ENCODE results near the gene C17orf75. TPM values are rescaled to one million over a fixed set of nuclear protein-coding genes. Genes with fewer than 3 reads are reported as not detected.

Gene C17orf75
- total RNA-seq, 1 experiment from 2014 or later, result 22.5 TPM

DNA sequence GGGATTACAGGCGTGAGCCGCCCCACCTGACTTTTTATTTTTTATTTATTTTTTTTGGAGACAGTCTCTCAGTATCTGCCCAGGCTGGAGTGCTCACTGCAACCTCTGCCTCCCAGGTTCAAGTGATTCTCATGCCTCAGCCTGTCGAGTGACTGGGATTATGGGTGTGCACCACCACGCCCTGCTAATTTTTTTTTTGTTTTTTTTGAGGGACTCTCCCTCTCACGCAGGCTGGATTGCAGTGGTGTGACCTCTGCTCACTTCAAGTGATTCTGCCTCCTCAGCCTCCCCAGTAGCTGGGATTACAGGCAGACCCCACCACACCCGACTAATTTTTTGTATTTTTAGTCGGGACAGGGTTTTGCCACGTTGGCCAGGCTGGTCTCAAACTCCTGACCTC, 15.6 kb upstream of the C17orf75 start:
- ChIA-PET POLR2A (no interaction called here), CTCF (no interaction called here), RAD21 (ENCODE audit: low non-redundant PET in 1 of 2, low total read pairs in 2 of 2, uncharacterized antibody in 2 of 2, unreplicated experiment in 2 of 2) (no interaction called here)
- Histone ChIP-seq H2AFZ (ENCODE audit: low read depth, low read length, poor library complexity, severe bottlenecking) (no peak overlapping the region), H3K9me3 (ENCODE audit: control insufficient read depth in 1 of 2, insufficient read depth in 1 of 2, low read depth in 1 of 2, low read length in 2 of 2) (no peaks in the 10 kb centered on the region), H4K20me1 (ENCODE audit: insufficient read depth) (peaks cover 55% of the 10 kb centered on the region; the same call in 1 of the 2 replicates), H3K79me2 (ENCODE audit: insufficient read depth, low read length) (peaks cover 100% of the 10 kb centered on the region), H3K4me2 (ENCODE audit: low read length) (no peak overlapping the region), H3K27me3 (ENCODE audit: insufficient read depth, low read length) (no peaks in the 10 kb centered on the region), H3K36me3 (ENCODE audit: control insufficient read depth in 1 of 2, insufficient read depth in 2 of 2, low read length in 2 of 2) (peaks cover 61 to 78% of the 10 kb centered on the region in 2 experiments), H3K9me2 (ENCODE audit: insufficient read depth) (no peaks in the 10 kb centered on the region), H3K4me3 (replicated peaks in 1 of 2; ENCODE audit: low read depth in 1 of 2, low read length in 2 of 2) (no peak overlapping the region), H3K27ac (ENCODE audit: low read depth, low read length) (no peak overlapping the region), H3K4me1 (ENCODE audit: control insufficient read depth in 1 of 2, insufficient read depth in 2 of 2, low read length in 2 of 2) (0 out of 4 replicates have a peak, but pooled peaks cover 0 to 1% of the 10 kb centered on the region in 2 experiments), H3K9ac (ENCODE audit: low read length) (no peak overlapping the region)
- BruUV-seq (replicated peaks), result no TSS peak
- intact Hi-C loops (cut with micrococcal nuclease), result no loop called here
- ATAC-seq, result no peak
- no peak for TF ChIP-seq ZFX (IDR thresholded peaks at IDR 0.05)
- no peak for TF ChIP-seq POLR2AphosphoS5 (IDR thresholded peaks at IDR 0.05; ENCODE audit: low read depth, low read length)
- TF ChIP-seq, protein P1, sequence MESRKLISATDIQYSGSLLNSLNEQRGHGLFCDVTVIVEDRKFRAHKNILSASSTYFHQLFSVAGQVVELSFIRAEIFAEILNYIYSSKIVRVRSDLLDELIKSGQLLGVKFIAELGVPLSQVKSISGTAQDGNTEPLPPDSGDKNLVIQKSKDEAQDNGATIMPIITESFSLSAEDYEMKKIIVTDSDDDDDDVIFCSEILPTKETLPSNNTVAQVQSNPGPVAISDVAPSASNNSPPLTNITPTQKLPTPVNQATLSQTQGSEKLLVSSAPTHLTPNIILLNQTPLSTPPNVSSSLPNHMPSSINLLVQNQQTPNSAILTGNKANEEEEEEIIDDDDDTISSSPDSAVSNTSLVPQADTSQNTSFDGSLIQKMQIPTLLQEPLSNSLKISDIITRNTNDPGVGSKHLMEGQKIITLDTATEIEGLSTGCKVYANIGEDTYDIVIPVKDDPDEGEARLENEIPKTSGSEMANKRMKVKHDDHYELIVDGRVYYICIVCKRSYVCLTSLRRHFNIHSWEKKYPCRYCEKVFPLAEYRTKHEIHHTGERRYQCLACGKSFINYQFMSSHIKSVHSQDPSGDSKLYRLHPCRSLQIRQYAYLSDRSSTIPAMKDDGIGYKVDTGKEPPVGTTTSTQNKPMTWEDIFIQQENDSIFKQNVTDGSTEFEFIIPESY (IDR thresholded peaks at IDR 0.05; ENCODE audit: extremely low read depth, insufficient replicate concordance, low read length), result no peak
- TF ChIP-seq, protein P2, sequence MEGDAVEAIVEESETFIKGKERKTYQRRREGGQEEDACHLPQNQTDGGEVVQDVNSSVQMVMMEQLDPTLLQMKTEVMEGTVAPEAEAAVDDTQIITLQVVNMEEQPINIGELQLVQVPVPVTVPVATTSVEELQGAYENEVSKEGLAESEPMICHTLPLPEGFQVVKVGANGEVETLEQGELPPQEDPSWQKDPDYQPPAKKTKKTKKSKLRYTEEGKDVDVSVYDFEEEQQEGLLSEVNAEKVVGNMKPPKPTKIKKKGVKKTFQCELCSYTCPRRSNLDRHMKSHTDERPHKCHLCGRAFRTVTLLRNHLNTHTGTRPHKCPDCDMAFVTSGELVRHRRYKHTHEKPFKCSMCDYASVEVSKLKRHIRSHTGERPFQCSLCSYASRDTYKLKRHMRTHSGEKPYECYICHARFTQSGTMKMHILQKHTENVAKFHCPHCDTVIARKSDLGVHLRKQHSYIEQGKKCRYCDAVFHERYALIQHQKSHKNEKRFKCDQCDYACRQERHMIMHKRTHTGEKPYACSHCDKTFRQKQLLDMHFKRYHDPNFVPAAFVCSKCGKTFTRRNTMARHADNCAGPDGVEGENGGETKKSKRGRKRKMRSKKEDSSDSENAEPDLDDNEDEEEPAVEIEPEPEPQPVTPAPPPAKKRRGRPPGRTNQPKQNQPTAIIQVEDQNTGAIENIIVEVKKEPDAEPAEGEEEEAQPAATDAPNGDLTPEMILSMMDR (IDR thresholded peaks at IDR 0.05 in 2 of 3, conservative IDR thresholded peaks at IDR 0.05 in 1 of 3; ENCODE audit: borderline replicate concordance in 1 of 3, insufficient read depth in 1 of 3, low read depth in 2 of 3, low read length in 2 of 3), result no peak
- TF ChIP-seq, protein P3, sequence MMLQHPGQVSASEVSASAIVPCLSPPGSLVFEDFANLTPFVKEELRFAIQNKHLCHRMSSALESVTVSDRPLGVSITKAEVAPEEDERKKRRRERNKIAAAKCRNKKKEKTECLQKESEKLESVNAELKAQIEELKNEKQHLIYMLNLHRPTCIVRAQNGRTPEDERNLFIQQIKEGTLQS (IDR thresholded peaks at IDR 0.05), result no peak
- no peak for TF ChIP-seq SP1 (IDR thresholded peaks at IDR 0.05; ENCODE audit: low read depth)
- DNase-seq (ENCODE audit: low read depth, low spot score), result no peak

Measured in HCT116 (cell line).